H1 (cell line): ENCODE measurements around the gene PRKN. TPM values are rescaled to one million over a fixed set of nuclear protein-coding genes. Genes with fewer than 3 reads are reported as not detected.

Experiments used
- CBX8 ChIP-seq: fragments of 300-800, 300-1000 bp; sonication (generic); IDR thresholded peaks from 2 replicates; pipeline ENCODE4 v1.7.1; 2016; ENCODE audit warnings: low read depth, low read length, borderline replicate concordance
- HDAC2 ChIP-seq, 2 experiments: fragments of 300-600 bp in 1 of 2; sonication (generic) in 1 of 2; IDR thresholded peaks; 2 replicates each; pipeline ENCODE4 v1.6.1; 2011 to 2012; ENCODE audit warnings: low read depth in 2 of 2, low read length in 2 of 2, mild to moderate bottlenecking in 2 of 2, moderate library complexity in 2 of 2, borderline replicate concordance in 1 of 2, inconsistent platforms in 1 of 2
- NANOG ChIP-seq: IDR thresholded peaks from 2 replicates; pipeline ENCODE4 v1.6.1; 2011; ENCODE audit warnings: low read length, low read depth, mild to moderate bottlenecking, inconsistent platforms; ENCODE audit not compliant: insufficient read depth, poor library complexity, severe bottlenecking
- RFX5 ChIP-seq: IDR thresholded peaks from 2 replicates; pipeline ENCODE4 v1.6.1; 2011; ENCODE audit warnings: low read depth, low read length, improper control_type of control experiment, borderline replicate concordance
- SRF ChIP-seq: IDR thresholded peaks from 2 replicates; pipeline ENCODE4 v1.6.1; 2011; ENCODE audit warnings: mild to moderate bottlenecking, low read depth, low read length, moderate library complexity
- polyA plus RNA-seq, 7 experiments: library from polyadenylated mRNA; depleted of rRNA in 3 of 7; stranded (reverse) in 5 of 7; unstranded in 2 of 7; fragments of >200 nt in 5 of 7; fragments of 200-250 nt in 2 of 7; gene quantifications; 1 replicate in 5 of 7; 2 replicates in 1 of 7; 4 replicates in 1 of 7; pipeline versions ENCODE4 v1.2.1 to v1.2.3, GENCODE V29; 2011 to 2013; ENCODE audit warnings: missing spikeins in 2 of 7, mixed read lengths in 2 of 7
- total RNA-seq: library from RNA; stranded (reverse); fragmentation: NEBNext Ultra II Directional; extraction: Animal tissue kit (Norgen Biotek cat#: 25700); gene quantifications from 2 replicates; pipeline ENCODE4 v1.2.1, GENCODE V29; 2021

The PRKN gene
- total and polyA plus RNA-seq, 2 of the 8 experiments (the other 6 are each of a cell fraction or from before 2014, with no cell fraction given): 0.13 to 0.29 TPM

DNA sequence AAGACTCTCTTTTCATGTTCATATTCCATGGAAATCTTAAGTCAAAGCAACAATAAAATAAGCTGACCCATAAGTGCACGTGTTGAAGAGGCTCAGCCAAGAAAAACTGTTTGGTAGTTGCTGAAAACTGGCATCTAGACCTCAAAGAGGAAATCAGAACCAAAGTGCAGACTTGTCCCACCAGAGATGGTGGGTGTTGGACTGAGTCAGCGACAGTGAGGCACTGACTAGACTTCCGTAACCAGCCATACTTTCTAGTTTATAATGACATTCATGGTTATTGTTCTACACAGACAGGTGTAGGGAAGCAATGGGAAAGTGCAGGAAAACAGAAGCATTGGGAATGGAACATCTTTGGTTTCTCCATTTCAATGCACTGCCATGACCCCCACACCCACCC is 1278.0 kb downstream of the PRKN start (continued):
- TF ChIP-seq NANOG (no peak), SRF (no peak), RFX5 (no peak), HDAC2 (IDR thresholded peaks at IDR 0.05; ENCODE audit: borderline replicate concordance in 1 of 2, low read depth in 2 of 2, low read length in 2 of 2) (no peak), CBX8 (no peak)
